Measurements from ENCODE around the gene LYPD4. TPM values are rescaled to one million over a fixed set of nuclear protein-coding genes. Genes with fewer than 3 reads are reported as not detected.

LYPD4 gene
- total RNA-seq, 1 donor from 2014 or later, result not detected

DNA sequence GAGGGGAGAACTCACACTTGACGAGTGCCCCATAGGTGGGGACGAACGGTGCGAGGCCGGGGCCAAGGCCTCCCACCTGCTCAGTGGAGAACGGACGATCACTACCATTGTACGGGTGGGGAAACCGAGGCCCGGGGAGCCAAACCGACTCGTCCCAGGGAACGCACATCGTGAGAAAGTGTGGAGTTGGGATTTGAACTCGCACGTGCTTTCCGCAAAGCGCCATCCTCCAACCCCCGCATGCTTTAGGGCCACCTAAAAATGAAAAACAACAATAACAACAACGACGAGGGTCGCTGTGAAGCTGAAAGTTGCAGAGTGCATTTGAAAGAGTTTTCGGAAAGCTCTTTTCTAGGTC, 39.0 kb upstream of the LYPD4 start:
- TF ChIP-seq, protein P1, sequence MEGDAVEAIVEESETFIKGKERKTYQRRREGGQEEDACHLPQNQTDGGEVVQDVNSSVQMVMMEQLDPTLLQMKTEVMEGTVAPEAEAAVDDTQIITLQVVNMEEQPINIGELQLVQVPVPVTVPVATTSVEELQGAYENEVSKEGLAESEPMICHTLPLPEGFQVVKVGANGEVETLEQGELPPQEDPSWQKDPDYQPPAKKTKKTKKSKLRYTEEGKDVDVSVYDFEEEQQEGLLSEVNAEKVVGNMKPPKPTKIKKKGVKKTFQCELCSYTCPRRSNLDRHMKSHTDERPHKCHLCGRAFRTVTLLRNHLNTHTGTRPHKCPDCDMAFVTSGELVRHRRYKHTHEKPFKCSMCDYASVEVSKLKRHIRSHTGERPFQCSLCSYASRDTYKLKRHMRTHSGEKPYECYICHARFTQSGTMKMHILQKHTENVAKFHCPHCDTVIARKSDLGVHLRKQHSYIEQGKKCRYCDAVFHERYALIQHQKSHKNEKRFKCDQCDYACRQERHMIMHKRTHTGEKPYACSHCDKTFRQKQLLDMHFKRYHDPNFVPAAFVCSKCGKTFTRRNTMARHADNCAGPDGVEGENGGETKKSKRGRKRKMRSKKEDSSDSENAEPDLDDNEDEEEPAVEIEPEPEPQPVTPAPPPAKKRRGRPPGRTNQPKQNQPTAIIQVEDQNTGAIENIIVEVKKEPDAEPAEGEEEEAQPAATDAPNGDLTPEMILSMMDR (IDR thresholded peaks at IDR 0.05; ENCODE audit: unreplicated experiment), result no peak

GRCh38 chr19:41882568-41883462, 38.3 kb upstream of the LYPD4 start, which contains the start of gene ARHGEF1:
Gene ARHGEF1, plus strand, starts transcription at chr19:41883184. Its CDS starts 4,899 bp downstream, at chr19:41888083.
- peak; percentile 67 for DNase-seq (ENCODE audit: low spot score)

More for the DNA sequence above, 39.0 kb upstream of the LYPD4 start:
- peaks cover 35% of the 10 kb centered on the region for H3K4me1 Mint-ChIP-seq (ENCODE audit: unreplicated experiment)
- peaks cover 22% of the 10 kb centered on the region for H3K27me3 Mint-ChIP-seq (ENCODE audit: unreplicated experiment)
- H3K4me3 Mint-ChIP-seq (ENCODE audit: unreplicated experiment), result peak overlapping the region; percentile 97
- no peak for DNase-seq (ENCODE audit: low spot score)
- no peaks in the 10 kb centered on the region for H3K9me3 Mint-ChIP-seq (ENCODE audit: unreplicated experiment)
- peaks cover 3% of the 10 kb centered on the region for H3K36me3 Mint-ChIP-seq (ENCODE audit: low read depth, unreplicated experiment)
- H3K27ac Mint-ChIP-seq (ENCODE audit: unreplicated experiment), result peak overlapping the region; percentile 89

GRCh38 chr19:41880329-41880708, 35.8 kb upstream of the LYPD4 start:
- Mint-ChIP-seq H3K36me3 (ENCODE audit: low read depth, unreplicated experiment) (no peaks in the 10 kb centered on the region), H3K4me3 (ENCODE audit: unreplicated experiment) (no peak overlapping the region), H3K4me1 (ENCODE audit: unreplicated experiment) (peaks cover 19% of the 10 kb centered on the region), H3K9me3 (ENCODE audit: unreplicated experiment) (no peaks in the 10 kb centered on the region), H3K27me3 (ENCODE audit: unreplicated experiment) (peaks cover 17% of the 10 kb centered on the region), H3K27ac (ENCODE audit: unreplicated experiment) (no peak overlapping the region)
- DNase-seq (ENCODE audit: low spot score), result no peak
- TF ChIP-seq, protein P1 (IDR thresholded peaks at IDR 0.05; ENCODE audit: unreplicated experiment), result no peak

More at GRCh38 chr19:41882568-41883462, 38.3 kb upstream of the LYPD4 start, which contains the start of gene ARHGEF1:
- Mint-ChIP-seq H3K4me3 (ENCODE audit: unreplicated experiment) (peak within 1 kb of the TSS; percentile 97), H3K4me1 (ENCODE audit: unreplicated experiment) (peaks cover 33% of the 10 kb centered on the region), H3K27ac (ENCODE audit: unreplicated experiment) (peak within 1 kb of the TSS; percentile 95), H3K27me3 (ENCODE audit: unreplicated experiment) (peaks cover 20% of the 10 kb centered on the region), H3K9me3 (ENCODE audit: unreplicated experiment) (no peaks in the 10 kb centered on the region), H3K36me3 (ENCODE audit: low read depth, unreplicated experiment) (no peaks in the 10 kb centered on the region)
- TF ChIP-seq, protein P1 (IDR thresholded peaks at IDR 0.05; ENCODE audit: unreplicated experiment), result no peak

GRCh38 chr19:41879670-41880328, 35.3 kb upstream of the LYPD4 start:
- no peaks in the 10 kb centered on the region for H3K36me3 Mint-ChIP-seq (ENCODE audit: low read depth, unreplicated experiment)
- no peak overlapping the region for H3K27ac Mint-ChIP-seq (ENCODE audit: unreplicated experiment)
- no peak overlapping the region for H3K4me3 Mint-ChIP-seq (ENCODE audit: unreplicated experiment)
- H3K27me3 Mint-ChIP-seq (ENCODE audit: unreplicated experiment), result peaks cover 17% of the 10 kb centered on the region
- H3K4me1 Mint-ChIP-seq (ENCODE audit: unreplicated experiment), result peaks cover 15% of the 10 kb centered on the region
- TF ChIP-seq, protein P1 (IDR thresholded peaks at IDR 0.05; ENCODE audit: unreplicated experiment), result no peak
- no peaks in the 10 kb centered on the region for H3K9me3 Mint-ChIP-seq (ENCODE audit: unreplicated experiment)
- no peak for DNase-seq (ENCODE audit: low spot score)

All from endothelial cell (in vitro differentiated cells).